ENCODE results near the gene ZNF324. TPM values are rescaled to one million over a fixed set of nuclear protein-coding genes. Genes with fewer than 3 reads are reported as not detected.

The ZNF324 gene
- total and polyA plus RNA-seq, 2 of the 13 experiments (the other 11 are each of a cell fraction or from before 2014, with no cell fraction given), result 1.1 to 4.7 TPM

GRCh38 chr19:58500242-58500641, 33.4 kb downstream of the ZNF324 start:
- H3K4me1 ChIP-seq (ENCODE audit: insufficient read depth, low read length), result peaks cover 37% of the 10 kb centered on the region
- no peaks in the 10 kb centered on the region for H3K36me3 ChIP-seq (replicated peaks in 1 of 2; ENCODE audit: control insufficient read depth in 1 of 2, insufficient read depth in 2 of 2, low read length in 2 of 2)
- FAIRE-seq, result no peak
- no peaks in the 10 kb centered on the region for H3K9me3 ChIP-seq (ENCODE audit: low read length)
- H2AFZ ChIP-seq (ENCODE audit: low read length), result no peak overlapping the region
- no peak for TF ChIP-seq TOE1 (CRISPR knock-in tag; IDR thresholded peaks at IDR 0.05)
- TF ChIP-seq ZNF280B (CRISPR knock-in tag; IDR thresholded peaks at IDR 0.05; ENCODE audit: borderline replicate concordance), result peak; percentile 60; the same call in 1 of the 2 replicates
- TF ChIP-seq SPEN (CRISPR knock-in tag; IDR thresholded peaks at IDR 0.05; ENCODE audit: low read depth), result 0 out of 2 replicates have a peak, but pooled peaks have one; percentile 35
- TF ChIP-seq ZBTB38 (CRISPR knock-in tag; IDR thresholded peaks at IDR 0.05), result peak; percentile 59
- peak; percentile 55 for TF ChIP-seq AGO2 (optimal IDR thresholded peaks at IDR 0.05; ENCODE audit: low read depth, low read length)
- no peak for TF ChIP-seq ZNF597 (CRISPR knock-in tag; IDR thresholded peaks at IDR 0.05)
- no peak for ATAC-seq
- H3K4me3 ChIP-seq (replicated peaks in 1 of 3; ENCODE audit: insufficient read depth in 1 of 3, low read depth in 2 of 3, low read length in 3 of 3), result peak overlapping the region; percentile 60 to 77 (median 74)
- POLR2A ChIA-PET, result interaction anchor here (0.7 to 3.6 kb wide), 8 partner anchors 12 to 138 kb away, joined by 3 to 44 read pairs (median 4); partner anchors contain the start of genes SLC27A5, TRIM28, ZBTB45 and ZNF497
- peak overlapping the region; percentile 68 for H3K27ac ChIP-seq (ENCODE audit: extremely low read length, insufficient read depth, low read length)
- CTCF ChIA-PET (ENCODE audit: low intra/inter-chr PET ratio, low total read pairs), result no interaction called here
- no CpG with 5 or more reads among the region's 14 CpGs for WGBS (ENCODE audit: low lambda C conversion rate)
- peak overlapping the region; percentile 85 for H3K4me2 ChIP-seq (ENCODE audit: low read depth, low read length)
- H3K79me2 ChIP-seq (ENCODE audit: insufficient read depth, low read length), result peaks cover 17% of the 10 kb centered on the region
- no peaks in the 10 kb centered on the region for H4K20me1 ChIP-seq (ENCODE audit: insufficient read depth, low read length)
- intact Hi-C loops (cut with micrococcal nuclease; ENCODE audit: unreplicated experiment) (no loop called here), in situ Hi-C loops (cut with HindIII; ENCODE audit: extremely low pct_ligation_motif_present, low pct_unique_long_range_greater_than_20kb) (no loop called here)
- H3K9ac ChIP-seq (ENCODE audit: insufficient read depth, low read depth, low read length), result peak overlapping the region; percentile 78
- H3K27me3 ChIP-seq (ENCODE audit: control insufficient read depth in 1 of 2, insufficient read depth in 2 of 2, low read length in 2 of 2), result no peaks in the 10 kb centered on the region; a peak in 1 of 5 replicates
- BruUV-seq (replicated peaks), result no TSS peak
- DNase-seq (ENCODE audit: low spot score), result no peak
